Testis (tissue), 5 donors: Measurements from ENCODE around the gene RTF2. TPM values are rescaled to one million over a fixed set of nuclear protein-coding genes. Genes with fewer than 3 reads are reported as not detected.

Experiments
- DNase-seq: peaks from one replicate; pipeline ENCODE4 v3.0.0-alpha.2; 2019
- H3K27ac ChIP-seq, 2 donors: fragments of 200-600 bp; sonication (generic); one replicate each; pipeline ENCODE4 v1.5.1; 2019
- H3K27me3 ChIP-seq: fragments of 200-600 bp; sonication (generic); one replicate; pipeline ENCODE4 v1.5.1; 2019
- H3K36me3 ChIP-seq: fragments of 200-600 bp; sonication (generic); one replicate; pipeline ENCODE4 v1.5.1; 2017; ENCODE audit warnings: low read depth; ENCODE audit errors: missing control alignments
- H3K4me1 ChIP-seq: fragments of 200-600 bp; sonication (generic); one replicate; pipeline ENCODE4 v1.5.1; 2019
- H3K4me3 ChIP-seq, 2 donors: fragments of 200-600 bp; sonication (generic); one replicate each; pipeline ENCODE4 v1.5.1; 2017 to 2019
- H3K9me3 ChIP-seq: fragments of 200-600 bp; sonication (generic); one replicate; pipeline ENCODE4 v1.5.1; 2017
- POLR2A ChIP-seq: fragments of 450-650 bp; IDR thresholded peaks from one replicate; pipeline ENCODE4 v1.6.1; 2017; ENCODE audit warnings: antibody characterized with exemption, mild to moderate bottlenecking, moderate library complexity
- WGBS, 2 donors: methylation state at CpG; one replicate each; pipeline ENCODE4 v1.1.5; 2018; 5-methylcytosine and 5-hydroxymethylcytosine counted together
- intact Hi-C: fragments of 100-400 bp; cut with DNase I; formaldehyde crosslinking; loops from one replicate; pipeline ENCODE4 v1.15.1; 2023; ENCODE audit warnings: low total_unique reads
- long read RNA-seq, 2 donors: transcript quantifications; one replicate each; lab custom pipeline, GENCODE V29; 2026
- polyA plus RNA-seq: library from polyadenylated mRNA; stranded (reverse); fragments of 350-450 nt; fragmentation: Illumina TruSeq; extraction: RNeasy Lipid Tissue Mini Kit (QIAGEN cat#74804); gene quantifications from one replicate; pipeline ENCODE4 v1.2.3, GENCODE V29; 2014; ENCODE audit warnings: low read depth, low replicate concordance; ENCODE audit not compliant: insufficient read depth
- total RNA-seq, 2 donors: library from RNA; depleted of rRNA; stranded (reverse); fragments of >200 nt; gene quantifications; one replicate each; pipeline ENCODE4 v1.2.3, GENCODE V29; 2016
- TF ChIP-seq, protein P1 (sequence below), 3 experiments: fragments of 450-650 bp in 2 of 3; fragments of 200-600 bp in 1 of 3; sonication (generic) in 1 of 3; IDR thresholded peaks; one replicate each; pipeline ENCODE4 v1.5.1; 2016 to 2019; ENCODE audit warnings: antibody characterized with exemption in 3 of 3, mild to moderate bottlenecking in 2 of 3, moderate library complexity in 1 of 3

RTF2 gene, protein sequence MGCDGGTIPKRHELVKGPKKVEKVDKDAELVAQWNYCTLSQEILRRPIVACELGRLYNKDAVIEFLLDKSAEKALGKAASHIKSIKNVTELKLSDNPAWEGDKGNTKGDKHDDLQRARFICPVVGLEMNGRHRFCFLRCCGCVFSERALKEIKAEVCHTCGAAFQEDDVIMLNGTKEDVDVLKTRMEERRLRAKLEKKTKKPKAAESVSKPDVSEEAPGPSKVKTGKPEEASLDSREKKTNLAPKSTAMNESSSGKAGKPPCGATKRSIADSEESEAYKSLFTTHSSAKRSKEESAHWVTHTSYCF
- total RNA-seq, result 10 to 100 TPM; 76.4 to 80.4 TPM
- 144 TPM for polyA plus RNA-seq
- long read RNA-seq, donor 1, transcript RTF2-202 (9 exons, 2,212 nt), result major isoform, 43 of 75 reads
- long read RNA-seq, donor 1, partial matches to known transcripts, result 28 of 75 reads
- long read RNA-seq, donor 1, other reads (novel, unspliced or antisense), result 0 of 75 reads
- long read RNA-seq, donor 2, transcript RTF2-202 (9 exons, 2,212 nt), result major isoform, 37 of 54 reads
- long read RNA-seq, donor 2, partial matches to known transcripts, result 17 of 54 reads
- long read RNA-seq, donor 2, other reads (novel, unspliced or antisense), result 0 of 54 reads

DNA sequence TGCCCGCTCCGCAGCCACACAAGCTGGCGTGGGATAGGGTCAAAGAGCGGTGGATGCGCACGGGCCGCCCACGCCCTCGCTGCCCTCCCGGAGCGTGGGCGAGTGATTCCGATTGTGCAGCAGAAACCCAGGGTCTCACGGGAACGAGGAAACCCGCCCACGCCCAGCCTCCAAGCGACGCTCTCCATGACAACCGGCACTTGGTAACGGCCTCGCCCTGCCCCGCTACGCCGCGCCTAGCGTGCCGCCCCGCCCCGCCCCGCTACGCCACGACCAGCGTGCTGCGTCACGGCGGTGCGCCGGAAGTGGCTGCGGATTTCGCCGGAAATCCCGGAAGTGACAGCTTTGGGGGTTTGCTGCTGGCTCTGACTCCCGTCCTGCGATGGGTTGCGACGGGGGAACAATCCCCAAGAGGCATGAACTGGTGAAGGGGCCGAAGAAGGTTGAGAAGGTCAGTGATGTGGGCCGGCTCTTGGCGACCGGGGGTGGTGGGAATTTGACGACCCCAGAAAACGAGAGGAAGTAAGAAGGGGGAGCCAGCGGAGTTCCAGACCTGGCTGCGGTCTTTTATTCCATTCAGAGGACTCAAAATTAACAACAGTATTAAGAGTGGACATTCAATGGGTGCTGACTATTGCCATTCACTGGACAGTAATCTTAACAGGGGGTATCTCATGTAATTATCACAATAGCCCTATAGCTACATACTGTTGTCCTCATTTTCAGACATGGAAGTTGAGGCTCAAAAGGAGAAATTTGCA lies at the start of gene RTF2:
TSS of gene RTF2 (plus strand) at position 312 of the 761 bp plus-strand sequence. CDS start at position 383, 71 bp downstream.
- DNase-seq, result peak; percentile 95
- Histone ChIP-seq H3K27ac (peak within 1 kb of the TSS; percentile 75 to 78), H3K27me3 (no peaks in the 10 kb centered on the region), H3K4me1 (peaks cover 9% of the 10 kb centered on the region), H3K4me3 (peak within 1 kb of the TSS; percentile 70 to 86), H3K9me3 (no peaks in the 10 kb centered on the region), H3K36me3 (no peaks in the 10 kb centered on the region)
- WGBS, 2 donors, result 0 to 1% methylated on average over 24 to 45 of the region's 55 CpGs
- intact Hi-C loops, result no loop called here
- TF ChIP-seq, protein P1, sequence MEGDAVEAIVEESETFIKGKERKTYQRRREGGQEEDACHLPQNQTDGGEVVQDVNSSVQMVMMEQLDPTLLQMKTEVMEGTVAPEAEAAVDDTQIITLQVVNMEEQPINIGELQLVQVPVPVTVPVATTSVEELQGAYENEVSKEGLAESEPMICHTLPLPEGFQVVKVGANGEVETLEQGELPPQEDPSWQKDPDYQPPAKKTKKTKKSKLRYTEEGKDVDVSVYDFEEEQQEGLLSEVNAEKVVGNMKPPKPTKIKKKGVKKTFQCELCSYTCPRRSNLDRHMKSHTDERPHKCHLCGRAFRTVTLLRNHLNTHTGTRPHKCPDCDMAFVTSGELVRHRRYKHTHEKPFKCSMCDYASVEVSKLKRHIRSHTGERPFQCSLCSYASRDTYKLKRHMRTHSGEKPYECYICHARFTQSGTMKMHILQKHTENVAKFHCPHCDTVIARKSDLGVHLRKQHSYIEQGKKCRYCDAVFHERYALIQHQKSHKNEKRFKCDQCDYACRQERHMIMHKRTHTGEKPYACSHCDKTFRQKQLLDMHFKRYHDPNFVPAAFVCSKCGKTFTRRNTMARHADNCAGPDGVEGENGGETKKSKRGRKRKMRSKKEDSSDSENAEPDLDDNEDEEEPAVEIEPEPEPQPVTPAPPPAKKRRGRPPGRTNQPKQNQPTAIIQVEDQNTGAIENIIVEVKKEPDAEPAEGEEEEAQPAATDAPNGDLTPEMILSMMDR (IDR thresholded peaks at IDR 0.05), result no peak

DNA sequence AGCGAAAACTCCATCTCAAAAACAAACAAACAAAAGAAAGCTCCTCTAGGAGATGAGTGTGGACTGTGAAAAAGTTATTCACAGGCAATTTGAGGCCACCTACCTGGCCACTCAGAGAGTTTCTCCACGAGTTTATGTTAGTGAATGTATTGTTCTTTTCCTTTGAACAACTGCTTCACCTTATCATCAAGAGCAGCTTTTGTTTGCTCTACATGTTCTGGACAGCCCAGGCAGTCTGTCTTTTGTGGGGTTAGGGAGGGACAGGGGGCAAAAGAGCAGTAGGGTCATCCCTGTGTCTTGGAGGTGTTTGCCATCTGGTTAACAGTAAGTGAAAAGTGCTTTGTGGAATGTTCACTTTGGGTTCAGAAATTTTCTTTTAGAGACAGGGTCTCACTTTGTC lies 48.4 kb upstream of the RTF2 start:
- 85 to 86% methylated on average over 2 of the region's 2 CpGs for WGBS, 2 donors
- TF ChIP-seq, protein P1 (IDR thresholded peaks at IDR 0.05), result no peak
- no peak for TF ChIP-seq POLR2A
- Histone ChIP-seq H3K36me3 (no peaks in the 10 kb centered on the region), H3K27me3 (no peaks in the 10 kb centered on the region), H3K9me3 (no peaks in the 10 kb centered on the region), H3K4me1 (peaks cover 8% of the 10 kb centered on the region), H3K27ac (peak overlapping the region in 1 of 2 donors; percentile 62), H3K4me3 (no peak overlapping the region)
- DNase-seq, result no peak
- intact Hi-C loops, result no loop called here

DNA sequence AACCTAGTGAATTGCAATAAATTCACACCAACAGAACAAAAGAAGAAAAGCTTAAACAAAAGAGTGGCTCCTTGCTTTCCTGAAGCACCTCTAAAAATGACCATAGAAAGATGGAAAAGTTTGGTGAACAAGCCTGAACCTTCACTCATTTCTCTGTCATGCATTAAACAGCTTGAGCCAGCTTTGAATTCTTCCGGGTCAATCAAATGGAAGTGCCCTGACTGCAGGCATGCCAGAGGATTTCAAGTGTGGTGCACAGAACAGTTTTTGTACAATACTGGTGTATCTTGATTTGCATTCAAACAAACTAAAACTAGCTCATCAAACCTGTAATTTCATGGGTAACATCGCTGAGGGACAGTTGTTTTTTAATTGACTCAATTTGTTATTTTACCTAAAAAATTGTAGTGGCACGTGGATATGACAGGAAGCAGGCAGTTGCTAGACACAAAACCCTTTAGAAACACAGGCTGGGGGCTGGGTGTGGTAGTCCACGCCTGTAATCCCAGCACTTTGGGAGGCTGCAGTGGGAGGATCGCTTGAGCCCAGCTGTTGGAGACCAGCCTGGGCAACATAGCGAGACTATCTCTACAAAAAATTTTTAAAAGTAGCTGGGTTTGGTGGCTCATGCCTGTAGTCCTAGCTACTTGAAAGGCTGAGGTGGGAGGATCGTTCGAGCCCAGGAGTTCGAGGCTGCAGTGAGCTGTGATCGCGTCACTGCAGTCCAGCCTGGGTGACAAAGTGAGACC lies 47.3 kb upstream of the RTF2 start:
- intact Hi-C loops, result no loop called here
- no peaks in the 10 kb centered on the region for H3K36me3 ChIP-seq
- no peaks in the 10 kb centered on the region for H3K27me3 ChIP-seq
- H3K4me3 ChIP-seq, result no peak overlapping the region
- H3K9me3 ChIP-seq, result no peaks in the 10 kb centered on the region
- peaks cover 8% of the 10 kb centered on the region for H3K4me1 ChIP-seq
- DNase-seq, result no peak
- WGBS, 2 donors, result 80 to 81% methylated on average over 11 of the region's 11 CpGs
- TF ChIP-seq, protein P1 (IDR thresholded peaks at IDR 0.05), result no peak
- H3K27ac ChIP-seq, result no peak overlapping the region

DNA sequence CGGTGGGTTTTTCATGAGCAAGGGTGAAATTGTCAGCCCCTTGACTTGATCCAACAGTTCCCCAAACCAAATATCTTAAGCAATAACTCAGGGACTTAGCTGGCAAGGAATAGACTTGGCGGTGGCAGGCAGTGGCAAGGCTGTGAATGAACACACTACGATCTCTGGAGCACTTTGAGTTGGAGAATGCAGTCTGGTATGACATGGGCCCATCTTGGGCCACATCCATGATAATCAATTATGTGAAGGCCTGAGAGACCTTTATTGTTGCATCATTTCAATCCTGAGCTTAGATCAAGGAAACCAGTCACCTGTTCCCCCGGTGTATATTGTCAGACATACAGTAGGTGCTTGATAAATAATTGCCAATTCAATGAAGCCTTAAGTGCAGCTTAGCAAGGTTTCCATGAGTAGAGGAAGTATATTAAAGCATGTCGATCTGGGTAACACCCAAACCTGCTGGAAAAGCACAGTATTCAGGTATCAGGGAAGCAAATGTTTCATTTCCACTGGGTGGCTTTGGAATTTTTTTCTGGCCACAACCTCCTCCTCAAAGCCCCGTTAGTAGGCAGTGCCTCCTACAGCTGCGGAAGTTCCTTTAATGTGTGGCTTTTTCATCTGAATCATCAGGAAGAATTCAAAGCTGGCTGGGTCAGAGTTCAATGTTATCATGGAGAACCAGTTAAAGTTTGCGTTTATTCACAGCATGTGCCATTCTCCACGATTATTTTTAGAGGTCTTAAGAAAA lies 46.2 kb upstream of the RTF2 start:
- H3K27ac ChIP-seq, result no peak overlapping the region
- no peaks in the 10 kb centered on the region for H3K27me3 ChIP-seq
- TF ChIP-seq, protein P1 (IDR thresholded peaks at IDR 0.05), result no peak
- no peak for TF ChIP-seq POLR2A
- H3K36me3 ChIP-seq, result no peaks in the 10 kb centered on the region
- intact Hi-C loops, result no loop called here
- WGBS, 2 donors, result 53 to 54% methylated on average over 8 to 9 of the region's 9 CpGs
- DNase-seq, result no peak
- H3K9me3 ChIP-seq, result no peaks in the 10 kb centered on the region
- H3K4me3 ChIP-seq, result no peak overlapping the region
- H3K4me1 ChIP-seq, result peaks cover 8% of the 10 kb centered on the region
